ENCODE results near the gene OR2W3. TPM values are rescaled to one million over a fixed set of nuclear protein-coding genes. Genes with fewer than 3 reads are reported as not detected.
"Not testable (repeated sequence)": the region's sequence is repeated elsewhere in the genome, so short reads cannot be mapped to it uniquely, and the experiment has no call there.

The OR2W3 gene
- total and polyA plus RNA-seq, 5 donors from 2014 or later = not detected

- H3K27ac ChIP-seq (ENCODE audit: insufficient read depth, low read length, poor library complexity, severe bottlenecking) = no peak overlapping the region
- H3K9me3 ChIP-seq (ENCODE audit: control insufficient read depth in 2 of 2, low read length in 2 of 2) = no peaks in the 10 kb centered on the region
- Mint-ChIP-seq H3K4me3 (no peak overlapping the region), H3K27ac (no peak overlapping the region), H3K9me3 (peaks cover 0 to 4% (median 0%) of the 10 kb centered on the region in 7 donors), H3K4me1 (no peaks in the 10 kb centered on the region), H3K27me3 (no peaks in the 10 kb centered on the region), H3K36me3 (no peaks in the 10 kb centered on the region)
- H3K27me3 ChIP-seq (ENCODE audit: control insufficient read depth, insufficient read depth, low read length) = no peaks in the 10 kb centered on the region
- H3K4me1 ChIP-seq (ENCODE audit: control insufficient read depth, insufficient read depth, low read length, poor library complexity, severe bottlenecking) = no peaks in the 10 kb centered on the region
- no peaks in the 10 kb centered on the region for H3K36me3 ChIP-seq (ENCODE audit: control insufficient read depth, insufficient read depth, low read length)
- DNase-seq (no peak), ATAC-seq (ENCODE audit: low read depth in 2 of 2) (no peak)
- no peak overlapping the region for H3K4me3 ChIP-seq (ENCODE audit: low read depth, low read length)
Observed at GRCh38 chr1:247923941-247924340, 28.6 kb downstream of the OR2W3 start.

- DNase-seq (no peak), ATAC-seq (ENCODE audit: low read depth in 2 of 2) (no peak)
- H3K27ac Mint-ChIP-seq = no peak within 1 kb of the TSS
- Histone ChIP-seq H3K9me3 (ENCODE audit: control insufficient read depth in 2 of 2, low read length in 2 of 2) (no peaks in the 10 kb centered on the region), H3K36me3 (ENCODE audit: control insufficient read depth, insufficient read depth, low read length) (no peaks in the 10 kb centered on the region), H3K27ac (ENCODE audit: insufficient read depth, low read length, poor library complexity, severe bottlenecking) (no peak within 1 kb of the TSS), H3K4me3 (ENCODE audit: low read depth, low read length) (no peak within 1 kb of the TSS), H3K4me1 (ENCODE audit: control insufficient read depth, insufficient read depth, low read length, poor library complexity, severe bottlenecking) (no peaks in the 10 kb centered on the region), H3K27me3 (ENCODE audit: control insufficient read depth, insufficient read depth, low read length) (no peaks in the 10 kb centered on the region)
- no peaks in the 10 kb centered on the region for H3K36me3 Mint-ChIP-seq
- no peaks in the 10 kb centered on the region for H3K4me1 Mint-ChIP-seq
- no peaks in the 10 kb centered on the region for H3K27me3 Mint-ChIP-seq
- no peak within 1 kb of the TSS for H3K4me3 Mint-ChIP-seq
- H3K9me3 Mint-ChIP-seq = peaks cover 0 to 4% (median 0%) of the 10 kb centered on the region in 7 donors
Observed at GRCh38 chr1:247924868-247925267, 29.5 kb downstream of the OR2W3 start, which contains the start of gene OR2AJ1. TSS of gene OR2AJ1 (plus strand) at chr1:247924889. CDS start at chr1:247933769, 8,880 bp downstream.

- Mint-ChIP-seq H3K27ac (no peak overlapping the region), H3K9me3 (peaks cover 0 to 7% (median 2%) of the 10 kb centered on the region in 7 donors), H3K36me3 (no peaks in the 10 kb centered on the region), H3K4me3 (no peak overlapping the region), H3K27me3 (no peaks in the 10 kb centered on the region), H3K4me1 (peaks cover 0 to 3% (median 0%) of the 10 kb centered on the region in 4 donors)
- Histone ChIP-seq H3K27me3 (ENCODE audit: control insufficient read depth, insufficient read depth, low read length) (no peaks in the 10 kb centered on the region), H3K4me1 (ENCODE audit: control insufficient read depth, insufficient read depth, low read length, poor library complexity, severe bottlenecking) (peaks cover 5% of the 10 kb centered on the region), H3K27ac (ENCODE audit: insufficient read depth, low read length, poor library complexity, severe bottlenecking) (no peak overlapping the region), H3K36me3 (ENCODE audit: control insufficient read depth, insufficient read depth, low read length) (no peaks in the 10 kb centered on the region), H3K4me3 (ENCODE audit: low read depth, low read length) (no peak overlapping the region), H3K9me3 (ENCODE audit: control insufficient read depth in 2 of 2, low read length in 2 of 2) (no peaks in the 10 kb centered on the region)
- DNase-seq = no peak
- ATAC-seq (ENCODE audit: low read depth in 2 of 2) = no peak
Observed at GRCh38 chr1:247933989-247934388, 38.6 kb downstream of the OR2W3 start.

- no peaks in the 10 kb centered on the region for H3K27me3 ChIP-seq (ENCODE audit: control insufficient read depth, insufficient read depth, low read length)
- Mint-ChIP-seq H3K27ac (no peak overlapping the region), H3K27me3 (no peaks in the 10 kb centered on the region), H3K4me1 (peaks cover 0 to 3% (median 0%) of the 10 kb centered on the region in 4 donors), H3K9me3 (peaks cover 0 to 7% (median 2%) of the 10 kb centered on the region in 7 donors), H3K4me3 (no peak overlapping the region), H3K36me3 (no peaks in the 10 kb centered on the region)
- DNase-seq (no peak), ATAC-seq (ENCODE audit: low read depth in 2 of 2) (no peak)
- no peak overlapping the region for H3K4me3 ChIP-seq (ENCODE audit: low read depth, low read length)
- H3K27ac ChIP-seq (ENCODE audit: insufficient read depth, low read length, poor library complexity, severe bottlenecking) = no peak overlapping the region
- no peaks in the 10 kb centered on the region for H3K36me3 ChIP-seq (ENCODE audit: control insufficient read depth, insufficient read depth, low read length)
- no peaks in the 10 kb centered on the region for H3K9me3 ChIP-seq (ENCODE audit: control insufficient read depth in 2 of 2, low read length in 2 of 2)
- peaks cover 5% of the 10 kb centered on the region for H3K4me1 ChIP-seq (ENCODE audit: control insufficient read depth, insufficient read depth, low read length, poor library complexity, severe bottlenecking)
Observed at GRCh38 chr1:247935781-247936180, 40.4 kb downstream of the OR2W3 start.

GRCh38 chr1:247936415-247936814, 41.0 kb downstream of the OR2W3 start:
- H3K4me3 ChIP-seq (ENCODE audit: low read depth, low read length) = no peak overlapping the region
- H3K4me1 Mint-ChIP-seq = peaks cover 0 to 3% (median 0%) of the 10 kb centered on the region in 4 donors
- H3K9me3 Mint-ChIP-seq = peaks cover 0 to 10% (median 2%) of the 10 kb centered on the region in 7 donors
- ATAC-seq (ENCODE audit: low read depth in 2 of 2) (no peak), DNase-seq (no peak)
- H3K27ac Mint-ChIP-seq = no peak overlapping the region
- H3K27me3 Mint-ChIP-seq = no peaks in the 10 kb centered on the region
- H3K27me3 ChIP-seq (ENCODE audit: control insufficient read depth, insufficient read depth, low read length) = no peaks in the 10 kb centered on the region
- H3K36me3 Mint-ChIP-seq = no peaks in the 10 kb centered on the region
- no peak overlapping the region for H3K27ac ChIP-seq (ENCODE audit: insufficient read depth, low read length, poor library complexity, severe bottlenecking)
- peaks cover 5% of the 10 kb centered on the region for H3K4me1 ChIP-seq (ENCODE audit: control insufficient read depth, insufficient read depth, low read length, poor library complexity, severe bottlenecking)
- no peaks in the 10 kb centered on the region for H3K36me3 ChIP-seq (ENCODE audit: control insufficient read depth, insufficient read depth, low read length)
- no peaks in the 10 kb centered on the region for H3K9me3 ChIP-seq (ENCODE audit: control insufficient read depth in 2 of 2, low read length in 2 of 2)
- H3K4me3 Mint-ChIP-seq = peak overlapping the region in 1 of 4 donors; percentile 48

GRCh38 chr1:247936965-247937734, 41.8 kb downstream of the OR2W3 start:
- H3K36me3 Mint-ChIP-seq; H3K4me1 Mint-ChIP-seq; H3K27me3 Mint-ChIP-seq; H3K27ac ChIP-seq (ENCODE audit: insufficient read depth, low read length, poor library complexity, severe bottlenecking); H3K4me3 ChIP-seq (ENCODE audit: low read depth, low read length); H3K27ac Mint-ChIP-seq; H3K36me3 ChIP-seq (ENCODE audit: control insufficient read depth, insufficient read depth, low read length); H3K27me3 ChIP-seq (ENCODE audit: control insufficient read depth, insufficient read depth, low read length); H3K9me3 ChIP-seq (ENCODE audit: control insufficient read depth in 2 of 2, low read length in 2 of 2); H3K4me1 ChIP-seq (ENCODE audit: control insufficient read depth, insufficient read depth, low read length, poor library complexity, severe bottlenecking): not testable (repeated sequence)
- peak; percentile 56 to 87 (median 76) for DNase-seq
- peak; percentile 53 to 93 for ATAC-seq (ENCODE audit: low read depth in 2 of 2)
- Mint-ChIP-seq H3K4me3 (peak overlapping the region; percentile 35 to 88 (median 66)), H3K9me3 (peaks cover 0 to 12% (median 3%) of the 10 kb centered on the region in 7 donors)

GRCh38 chr1:247942624-247943023, 47.2 kb downstream of the OR2W3 start:
- ATAC-seq (ENCODE audit: low read depth in 2 of 2) (no peak), DNase-seq (no peak)
- Histone ChIP-seq H3K27ac (ENCODE audit: insufficient read depth, low read length, poor library complexity, severe bottlenecking) (no peak overlapping the region), H3K4me1 (ENCODE audit: control insufficient read depth, insufficient read depth, low read length, poor library complexity, severe bottlenecking) (no peaks in the 10 kb centered on the region), H3K9me3 (ENCODE audit: control insufficient read depth in 2 of 2, low read length in 2 of 2) (no peaks in the 10 kb centered on the region), H3K4me3 (ENCODE audit: low read depth, low read length) (no peak overlapping the region), H3K36me3 (ENCODE audit: control insufficient read depth, insufficient read depth, low read length) (no peaks in the 10 kb centered on the region), H3K27me3 (ENCODE audit: control insufficient read depth, insufficient read depth, low read length) (no peaks in the 10 kb centered on the region)
- no peaks in the 10 kb centered on the region for H3K27me3 Mint-ChIP-seq
- H3K27ac Mint-ChIP-seq = no peak overlapping the region
- H3K9me3 Mint-ChIP-seq = peaks cover 0 to 11% (median 2%) of the 10 kb centered on the region in 7 donors
- no peaks in the 10 kb centered on the region for H3K4me1 Mint-ChIP-seq
- no peaks in the 10 kb centered on the region for H3K36me3 Mint-ChIP-seq
- H3K4me3 Mint-ChIP-seq = no peak overlapping the region

Measured in CD4-positive, CD25-positive, alpha-beta regulatory T cell (primary cell).